HG03442 (cell line): ENCODE results near the gene BORCS5.
"Not testable (repeated sequence)": the region's sequence is repeated elsewhere in the genome, so short reads cannot be mapped to it uniquely, and the experiment has no call there.

Experiments
- ATAC-seq: cut with Tn5 transposase; IDR thresholded peaks from one replicate; pipeline ENCODE4 v1.9.1; 2021; ENCODE audit warnings: mild to moderate bottlenecking, moderate library complexity; ENCODE audit not compliant: unreplicated experiment

The BORCS5 gene

DNA sequence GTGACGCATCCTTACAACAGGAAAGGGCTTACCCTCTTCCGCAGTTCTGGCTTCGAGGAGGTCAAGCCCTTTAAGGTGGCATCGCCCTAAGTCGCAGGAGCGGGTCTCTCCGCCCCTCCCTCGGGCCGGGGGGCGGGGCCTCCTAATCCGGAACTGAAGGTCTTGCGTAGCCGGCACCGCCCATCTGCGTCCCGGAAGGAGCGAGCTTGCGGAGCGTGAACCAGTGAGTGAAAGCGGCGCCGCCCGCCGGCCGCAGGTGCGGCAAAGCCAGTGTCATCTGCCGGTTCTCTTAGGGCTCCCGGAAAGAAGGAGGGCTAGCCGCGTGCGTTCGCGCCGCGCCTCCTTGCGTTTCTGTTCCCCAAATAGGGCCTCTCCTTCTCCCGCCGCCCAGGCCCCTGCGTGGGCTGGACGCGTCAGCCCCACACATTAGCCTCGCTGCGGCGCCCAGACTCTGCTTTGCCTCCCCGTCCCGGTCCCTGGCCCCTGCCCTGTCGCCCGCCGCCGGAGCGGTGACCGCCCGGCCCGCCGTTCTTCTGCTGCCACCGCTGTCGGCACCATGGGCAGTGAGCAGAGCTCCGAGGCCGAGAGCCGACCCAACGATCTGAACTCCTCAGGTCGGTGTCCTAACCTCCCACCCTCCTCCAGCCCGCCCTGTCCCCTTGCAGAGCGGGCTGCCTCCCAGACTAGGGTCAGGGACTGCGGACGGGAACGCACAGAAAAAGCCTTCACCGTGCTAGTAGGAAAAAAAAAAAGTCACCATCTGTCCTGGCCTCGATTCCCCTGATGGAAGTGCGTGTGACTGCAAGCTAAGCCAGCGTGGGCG, at the start of gene BORCS5:
BORCS5 (plus strand) TSS at position 183 of the 823 bp plus-strand sequence; CDS start at position 557, 374 bp downstream.
- ATAC-seq, result peak; percentile 86

DNA sequence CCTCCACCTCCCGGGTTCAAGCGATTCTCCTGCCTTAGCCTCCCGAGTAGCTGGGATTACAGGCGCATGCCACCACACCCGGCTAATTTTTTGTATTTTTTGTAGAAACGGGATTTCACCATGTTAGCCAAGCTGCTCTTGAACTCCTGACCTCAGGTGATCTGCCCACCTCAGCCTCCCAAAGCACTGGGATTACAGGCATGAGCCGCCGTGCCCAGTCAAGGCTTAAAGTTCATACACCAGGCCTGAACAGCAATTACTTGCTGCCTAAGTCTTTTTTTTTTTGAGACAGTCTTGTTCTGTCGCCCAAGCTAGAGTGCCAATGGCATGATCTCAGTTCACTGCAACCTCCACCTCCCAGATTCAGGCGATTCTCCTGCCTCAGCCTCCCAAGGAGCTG, 46.2 kb upstream of the BORCS5 start:
- not testable (repeated sequence) for ATAC-seq

DNA sequence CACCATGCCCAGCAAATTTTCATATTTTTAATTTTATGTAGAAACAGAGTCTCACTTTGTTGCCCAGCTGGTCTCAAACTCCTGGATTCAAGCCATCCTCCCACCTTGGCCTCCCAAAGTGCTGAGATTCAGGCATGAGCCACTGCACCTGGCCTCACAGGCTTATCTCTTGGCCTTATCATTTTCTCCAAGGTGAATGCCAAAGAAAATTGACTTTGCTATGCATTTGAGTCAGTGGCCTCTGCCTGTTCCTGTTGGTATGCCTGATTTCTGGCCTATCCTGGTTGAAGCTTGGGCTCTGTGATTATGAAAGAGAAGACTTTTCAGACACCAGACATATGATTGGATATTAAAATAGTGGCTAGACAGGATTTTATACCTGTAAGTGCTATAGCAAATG, 41.0 kb upstream of the BORCS5 start:
- no peak for ATAC-seq

DNA sequence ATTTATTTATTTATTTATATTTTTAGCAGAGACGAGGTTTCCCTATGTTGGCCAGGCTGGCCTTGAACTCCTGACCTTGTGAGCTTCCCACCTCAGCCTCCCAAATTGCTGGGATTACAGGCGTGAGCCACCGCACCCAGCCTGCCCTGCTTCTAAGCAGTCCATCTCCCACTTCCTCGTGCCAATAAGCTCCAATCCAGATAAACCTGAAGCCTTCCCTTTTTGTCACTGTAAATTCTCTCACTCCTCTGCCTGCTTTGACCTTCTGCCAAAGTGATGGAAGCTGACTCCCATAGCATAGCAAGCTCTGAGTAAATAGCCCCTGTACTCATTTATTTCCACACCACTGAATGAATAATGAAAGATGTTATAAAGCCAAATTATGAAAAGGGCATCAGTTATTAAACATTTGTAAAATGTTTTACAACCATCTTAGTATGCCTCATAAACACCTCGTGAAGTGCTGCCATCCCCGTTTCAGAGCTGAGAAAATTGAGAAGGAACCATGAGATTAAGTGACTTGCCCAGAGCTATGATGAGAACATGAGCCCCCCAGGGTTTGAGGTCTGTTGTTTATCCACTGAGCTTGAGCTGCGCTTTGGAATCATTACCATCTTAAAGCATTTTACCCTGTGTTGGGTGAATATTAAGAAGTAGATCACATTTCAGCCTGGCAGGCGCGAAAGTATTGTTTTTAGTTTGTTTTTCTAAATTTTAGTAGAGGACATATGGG, 37.3 kb upstream of the BORCS5 start:
- ATAC-seq, result no peak

DNA sequence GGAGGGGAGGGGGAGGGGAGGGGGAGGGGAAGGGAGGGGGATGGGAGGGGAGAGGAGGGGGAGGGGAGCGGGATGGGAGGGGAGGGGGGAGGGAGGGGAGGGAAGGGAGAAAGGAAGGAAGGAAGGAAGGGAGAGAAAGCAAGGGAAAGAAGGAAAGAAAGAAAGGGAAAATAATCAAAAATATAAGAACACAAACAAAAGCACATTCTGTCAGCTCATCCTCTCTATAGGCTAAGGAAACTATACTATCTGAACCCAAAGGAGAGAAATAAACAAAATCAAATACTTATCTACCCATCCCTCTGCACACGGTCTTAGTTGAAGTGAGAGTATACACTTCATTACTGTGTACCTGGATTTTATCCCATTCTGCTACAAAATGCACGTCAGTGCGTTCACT, 33.8 kb upstream of the BORCS5 start:
- no peak for ATAC-seq

DNA sequence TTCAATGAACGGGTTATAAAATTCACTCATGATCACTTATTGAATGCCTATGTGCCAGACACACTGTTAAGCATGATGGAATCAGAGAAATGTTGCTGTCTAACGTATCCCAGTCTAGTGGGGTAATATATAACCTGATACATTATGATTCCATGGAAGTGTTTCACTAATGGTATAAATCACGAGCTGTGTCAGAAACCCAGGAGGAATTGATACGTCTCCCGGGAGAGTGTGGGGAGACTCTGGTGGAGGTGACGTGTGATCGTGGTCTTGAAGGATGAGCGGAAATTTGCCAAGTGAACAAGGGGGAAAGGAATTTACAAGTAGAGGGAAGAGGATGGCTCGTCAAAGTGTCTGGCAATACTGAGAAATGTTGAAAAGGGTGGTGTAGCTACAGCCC, 33.3 kb upstream of the BORCS5 start:
- no peak for ATAC-seq

DNA sequence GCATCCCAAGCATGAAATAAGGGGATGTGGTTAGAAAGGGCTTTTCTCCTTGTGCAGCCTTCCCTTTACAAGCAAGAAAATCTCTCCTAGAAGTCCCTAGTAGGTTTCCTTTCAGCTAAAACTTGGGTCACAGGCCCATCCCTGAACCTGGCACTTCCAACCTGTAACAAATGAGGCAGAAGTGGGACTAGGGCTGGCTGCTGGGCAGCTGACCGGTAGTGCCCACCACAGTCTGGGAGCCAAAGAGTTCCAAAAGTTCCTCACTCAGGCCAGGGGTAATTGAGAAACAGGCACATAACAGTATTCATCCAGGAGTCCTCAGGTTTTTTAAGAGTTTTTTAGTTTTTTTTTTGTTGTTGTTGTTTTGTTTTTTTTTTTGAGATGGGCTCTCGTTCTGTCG, 30.6 kb upstream of the BORCS5 start:
- no peak for ATAC-seq

DNA sequence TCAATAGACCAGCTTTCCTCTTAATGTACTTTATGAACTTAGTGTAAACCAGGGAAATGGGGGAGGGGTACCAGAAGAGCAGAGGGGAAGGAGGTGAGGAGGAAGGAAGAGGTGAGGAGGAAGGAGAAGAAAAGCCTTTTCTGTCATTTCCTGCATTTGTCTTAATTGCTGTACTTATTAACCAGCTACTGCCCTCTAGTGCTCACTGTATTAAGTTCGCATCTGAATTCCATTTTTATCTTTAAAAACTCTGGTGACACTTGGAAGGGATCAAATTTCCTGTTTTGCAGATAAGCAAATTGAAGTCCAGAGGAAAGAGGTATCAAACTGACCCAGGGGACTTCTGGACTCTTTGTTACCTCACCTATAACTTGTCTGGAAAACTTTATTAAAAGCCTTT, 29.1 kb upstream of the BORCS5 start:
- no peak for ATAC-seq

DNA sequence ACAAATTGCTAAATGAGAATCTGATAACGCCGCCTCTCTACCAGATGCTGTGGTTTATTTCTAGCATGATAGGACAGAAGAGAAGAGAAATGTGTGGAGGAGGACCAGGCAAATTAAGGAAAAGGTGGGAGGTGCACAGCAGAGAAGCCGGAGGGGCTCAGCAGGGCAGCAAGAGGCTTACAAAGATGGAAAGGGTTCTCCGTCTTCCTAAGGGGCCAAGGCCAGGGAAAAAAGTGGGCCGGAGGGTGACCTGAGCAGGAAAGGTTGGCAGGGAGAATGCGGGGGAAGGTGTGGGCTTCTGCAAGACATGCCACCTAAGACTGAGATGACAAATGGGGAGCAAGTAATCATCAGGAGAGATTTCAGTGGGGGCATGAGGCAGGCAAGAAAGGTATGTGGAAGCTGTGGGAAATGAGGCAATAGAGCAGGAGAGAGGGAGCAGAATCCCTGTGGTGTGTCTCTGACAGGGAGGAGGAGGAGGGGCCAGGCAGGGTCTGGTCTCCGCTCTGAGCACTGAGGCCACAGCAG, 25.6 kb upstream of the BORCS5 start:
- ATAC-seq, result no peak

DNA sequence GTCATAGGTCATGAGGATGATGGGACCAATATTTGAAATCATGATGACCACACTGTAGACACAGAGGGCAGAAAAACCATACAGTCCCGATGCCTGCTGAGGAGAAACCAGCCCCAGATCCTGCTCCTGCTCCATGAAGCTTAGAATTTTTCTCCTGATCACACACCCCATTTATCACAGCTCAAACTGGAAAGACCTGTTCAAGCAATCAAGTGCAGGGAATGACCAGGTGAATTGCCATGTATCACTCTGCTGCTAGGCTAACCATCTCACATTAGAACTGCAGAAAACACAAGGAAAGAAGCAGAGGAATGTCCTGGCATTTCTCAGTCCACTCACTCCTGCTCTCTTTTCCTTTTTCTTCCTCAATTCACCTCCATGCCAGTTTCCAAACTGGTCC, 25.0 kb upstream of the BORCS5 start:
- ATAC-seq, result no peak

DNA sequence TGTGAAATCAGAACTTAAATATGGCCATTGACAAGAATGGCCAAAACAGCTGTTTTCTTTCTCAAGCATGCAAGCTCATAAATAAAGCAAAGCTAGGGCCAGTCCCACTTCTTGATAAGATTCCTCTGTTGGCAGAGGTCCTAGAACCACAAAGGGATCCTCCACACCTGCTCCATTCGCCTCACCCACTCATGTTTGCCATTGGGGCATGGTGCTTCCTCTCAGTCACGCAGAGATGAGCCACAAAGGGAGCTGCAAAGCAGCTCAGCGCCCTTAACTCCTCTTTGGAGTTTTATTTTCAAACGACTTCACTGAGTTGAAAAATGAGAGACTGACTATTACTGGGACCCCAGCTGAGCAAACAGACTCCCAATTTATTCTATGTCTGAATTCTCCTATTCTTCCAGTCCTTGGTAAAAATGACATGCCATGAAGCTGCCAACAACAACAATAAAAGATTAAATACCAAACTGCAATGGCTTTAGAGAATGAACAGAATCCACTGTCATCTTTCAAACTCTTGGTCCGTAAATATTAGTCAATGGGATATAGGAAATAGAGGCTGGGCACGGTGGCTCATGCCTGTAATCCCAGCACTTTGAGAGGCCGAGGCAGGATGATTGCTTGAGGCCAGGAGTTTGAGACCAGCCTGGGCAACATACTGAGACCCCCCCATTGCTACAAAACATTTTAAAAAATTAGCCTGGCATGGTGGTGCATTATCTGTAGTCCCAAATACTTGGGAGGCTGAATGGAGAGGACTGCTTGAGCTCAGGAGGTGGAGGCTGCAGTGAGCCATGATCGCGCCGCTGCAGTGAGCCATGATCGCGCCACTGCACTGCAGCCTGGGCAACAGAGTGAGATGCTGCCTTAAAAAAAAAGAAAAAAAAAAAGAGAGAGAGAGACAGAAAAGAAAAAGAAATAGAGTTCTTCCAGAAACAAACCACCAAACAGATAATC, 23.2 kb upstream of the BORCS5 start:
- ATAC-seq, result no peak

DNA sequence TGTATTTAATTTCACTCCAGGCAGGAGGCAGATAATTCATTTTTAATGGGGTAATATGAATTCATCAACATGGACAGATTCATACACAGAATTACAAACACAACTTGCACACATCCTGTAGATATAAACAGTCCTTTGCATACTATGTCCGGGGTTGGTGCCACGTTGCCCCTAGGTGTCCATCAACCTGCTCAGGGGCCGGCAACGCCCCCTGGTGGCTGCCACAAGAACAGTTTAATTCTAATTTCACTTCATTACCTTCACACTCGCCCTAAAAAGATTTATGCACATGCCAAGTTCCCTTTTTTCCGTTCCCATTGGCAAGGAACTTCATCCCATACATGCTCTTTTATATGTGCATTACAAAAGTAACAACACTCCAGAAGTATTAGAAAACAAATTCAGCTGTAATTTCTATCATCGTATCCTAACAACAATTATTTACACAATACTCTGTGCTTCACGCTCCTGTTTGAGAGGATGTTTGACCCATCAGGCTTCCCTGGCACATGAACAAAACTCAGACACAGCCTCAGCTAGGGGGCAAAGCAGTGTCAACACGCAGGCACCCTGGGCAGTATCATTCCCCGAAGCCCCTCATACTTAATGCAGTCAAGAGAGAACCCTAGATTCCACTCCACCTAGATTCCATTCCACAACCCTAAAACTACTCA, 22.4 kb upstream of the BORCS5 start:
- peak; percentile 63 for ATAC-seq

DNA sequence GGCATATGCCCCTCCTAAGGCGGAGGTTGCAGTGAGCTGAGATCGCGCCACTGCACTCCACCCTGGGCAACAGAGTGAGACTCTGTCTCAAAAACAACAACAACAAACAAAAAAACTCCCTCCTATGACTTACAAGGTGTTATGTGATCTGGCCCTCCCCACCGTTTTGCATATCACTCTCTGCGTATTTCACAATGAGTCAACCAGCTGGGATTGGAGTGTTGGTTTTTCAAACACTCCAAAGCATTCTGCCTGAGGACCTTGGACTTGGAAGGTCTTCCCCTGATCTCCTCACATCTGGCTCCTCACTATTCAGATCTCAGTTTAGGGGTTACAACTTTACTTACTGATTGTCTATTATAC, 20.8 kb upstream of the BORCS5 start:
- peak; percentile 68 for ATAC-seq

DNA sequence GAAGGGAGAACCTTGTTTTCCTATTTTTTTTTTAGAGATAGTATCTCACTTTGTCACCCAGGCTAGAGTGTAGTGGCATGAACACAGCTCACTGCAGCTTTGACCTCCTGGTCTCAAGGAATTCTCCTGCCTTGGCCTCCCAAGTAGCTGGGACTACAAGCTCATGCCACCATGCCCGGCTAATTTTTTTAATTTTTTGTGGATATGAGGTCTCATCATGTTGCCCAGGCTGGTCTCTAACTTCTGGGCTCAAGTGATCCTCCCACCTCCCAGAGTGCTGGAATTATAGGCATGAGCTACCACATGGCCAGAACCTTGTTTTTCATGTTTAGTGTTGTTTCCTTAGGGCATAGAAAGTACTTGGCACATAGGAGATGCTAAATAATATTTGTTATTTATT, 20.4 kb upstream of the BORCS5 start:
- ATAC-seq, result no peak

DNA sequence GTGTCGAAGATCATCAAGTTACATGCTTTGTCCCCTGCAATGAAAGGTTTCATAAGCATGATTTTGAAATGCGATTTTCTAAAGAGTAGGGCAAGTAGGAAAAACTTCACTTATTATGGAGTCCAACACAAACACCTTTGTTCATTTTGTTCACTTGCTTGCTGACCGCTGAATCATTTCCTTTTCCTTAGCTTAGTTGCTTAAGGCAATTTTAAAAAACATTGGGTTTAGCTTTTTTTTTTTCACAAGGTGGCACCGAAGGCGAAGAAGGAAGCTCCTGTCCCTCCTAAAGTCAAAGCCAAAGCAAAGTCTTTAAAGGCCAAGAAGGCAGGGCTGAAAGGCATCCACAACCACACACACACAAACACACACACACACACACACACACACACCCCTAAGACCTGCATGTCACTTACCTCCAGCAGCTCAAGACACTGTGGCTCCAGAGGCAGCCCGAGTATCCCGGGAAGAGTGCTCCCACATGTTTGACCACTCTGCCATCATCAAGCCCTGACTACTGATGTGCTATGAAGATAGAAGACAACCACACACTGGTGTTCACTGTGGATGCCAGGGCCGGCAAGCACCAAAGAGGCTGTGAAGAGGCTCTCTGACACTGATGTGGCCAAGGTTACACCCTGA, 18.2 kb upstream of the BORCS5 start:
- no peak for ATAC-seq

DNA sequence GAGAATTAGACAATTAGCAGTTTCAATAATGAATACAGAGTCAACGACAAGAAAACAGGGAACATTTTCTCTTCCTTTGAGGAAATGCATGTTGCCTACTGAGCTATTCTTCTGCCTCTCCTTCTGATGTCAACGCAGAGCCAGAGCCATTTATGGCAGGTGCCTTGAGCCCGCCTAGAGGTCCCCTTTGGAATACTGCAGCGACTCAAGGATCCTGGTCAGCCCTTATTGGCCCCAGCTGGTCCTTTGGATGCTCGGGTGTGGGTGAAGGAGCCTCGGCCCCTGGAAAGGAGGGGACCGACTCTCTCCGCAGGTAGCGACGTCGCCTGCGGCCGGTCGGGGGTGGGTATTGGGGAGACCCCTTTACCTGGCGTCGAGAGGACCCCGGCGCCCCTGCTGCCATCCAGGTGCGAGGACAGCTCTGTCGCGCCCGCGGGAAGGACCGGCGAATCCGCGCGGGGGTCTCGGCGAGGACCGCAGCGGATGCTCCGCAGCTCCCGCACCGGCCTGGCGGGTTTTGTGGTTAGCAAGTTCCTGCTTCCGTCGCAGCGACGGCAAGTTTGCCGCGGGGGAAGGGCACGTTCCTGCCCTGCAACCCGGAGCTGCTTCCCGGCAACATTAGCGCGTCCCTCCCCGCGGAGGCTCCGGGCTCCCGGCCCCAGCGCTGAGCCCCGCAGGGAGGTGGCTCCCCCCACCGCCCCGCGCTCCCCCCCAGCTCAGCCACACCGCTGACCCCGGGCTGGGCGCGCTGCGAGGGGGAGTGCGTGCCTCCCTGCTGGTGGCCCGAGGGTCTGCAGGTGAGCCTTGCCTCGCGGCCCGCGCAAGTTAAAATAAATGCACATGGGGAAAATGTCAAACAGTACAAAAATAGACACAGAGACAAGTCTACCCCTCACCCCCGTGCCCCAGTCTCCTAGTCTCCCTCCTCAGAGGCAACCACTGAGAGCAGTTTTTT, 6.9 kb upstream of the BORCS5 start, which contains the start of gene MANSC1:
MANSC1 (minus strand) TSS at position 532 of the 955 bp plus-strand sequence. CDS start 6,928 bp downstream, outside the sequence.
- ATAC-seq, result no peak

DNA sequence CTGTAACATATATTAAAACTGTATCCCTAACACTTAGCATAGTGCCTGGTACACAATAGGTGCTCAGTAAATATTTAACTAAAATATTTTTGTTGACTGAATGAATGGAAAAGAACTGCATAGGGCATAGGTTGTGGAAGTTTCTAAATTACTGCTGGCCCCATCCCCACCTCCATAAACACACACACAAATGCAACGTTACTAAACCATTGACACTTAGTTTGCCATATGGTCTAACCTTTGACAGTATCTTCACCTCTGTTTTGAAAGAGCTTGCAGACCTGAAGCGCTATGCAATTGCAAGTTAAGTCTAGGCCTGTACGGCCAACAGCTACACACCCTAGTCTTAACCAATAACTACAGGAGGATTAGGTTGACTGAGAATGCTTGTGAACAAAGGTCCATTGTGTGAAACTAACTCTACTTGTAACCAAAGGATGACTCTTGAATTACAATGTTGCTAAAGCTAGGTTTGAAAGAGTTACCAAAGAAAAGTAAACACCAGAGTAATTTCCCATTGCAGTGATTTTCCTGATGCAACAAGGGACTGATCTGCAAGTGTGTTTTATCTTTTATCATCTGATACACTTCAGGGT, 5.9 kb upstream of the BORCS5 start:
- no peak for ATAC-seq

DNA sequence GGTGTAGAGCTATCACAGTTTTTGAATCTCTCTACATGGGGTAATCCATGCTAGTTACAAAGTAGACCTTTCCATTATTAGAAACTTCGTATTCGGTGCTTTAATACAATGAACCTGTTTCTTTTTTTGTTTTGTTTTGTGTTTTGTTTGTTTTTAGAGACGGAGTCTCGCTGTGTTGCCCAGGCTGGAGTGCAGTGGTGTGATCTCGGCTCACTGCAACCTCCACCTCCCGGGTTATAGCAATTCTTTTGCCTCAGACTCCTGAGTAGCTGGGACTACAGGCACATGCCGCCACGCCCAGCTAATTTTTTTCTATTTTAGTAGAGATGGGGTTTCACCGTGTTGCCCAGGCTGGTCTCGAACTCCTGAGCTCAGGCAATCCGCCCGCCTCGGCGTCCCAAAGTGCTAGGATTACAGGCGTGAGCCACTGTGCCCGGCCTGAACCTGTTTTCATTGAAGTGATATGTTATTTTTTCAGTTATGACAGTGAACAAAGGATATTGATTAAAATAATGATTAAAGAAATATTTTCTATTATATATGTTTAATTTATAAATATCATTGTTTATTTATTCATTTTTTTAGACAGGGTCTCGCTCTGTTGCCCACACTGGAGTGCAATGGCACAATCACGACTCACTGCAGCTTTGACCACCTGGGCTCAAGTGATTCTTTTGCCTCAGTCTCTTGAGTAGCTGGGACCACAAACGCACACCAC, 5.3 kb upstream of the BORCS5 start:
- not testable (repeated sequence) for ATAC-seq
